Measurements from ENCODE around the gene IQCH. TPM values are rescaled to one million over a fixed set of nuclear protein-coding genes. Genes with fewer than 3 reads are reported as not detected.

The IQCH gene
- polyA plus RNA-seq, 1 donor, result 0.97 TPM

DNA sequence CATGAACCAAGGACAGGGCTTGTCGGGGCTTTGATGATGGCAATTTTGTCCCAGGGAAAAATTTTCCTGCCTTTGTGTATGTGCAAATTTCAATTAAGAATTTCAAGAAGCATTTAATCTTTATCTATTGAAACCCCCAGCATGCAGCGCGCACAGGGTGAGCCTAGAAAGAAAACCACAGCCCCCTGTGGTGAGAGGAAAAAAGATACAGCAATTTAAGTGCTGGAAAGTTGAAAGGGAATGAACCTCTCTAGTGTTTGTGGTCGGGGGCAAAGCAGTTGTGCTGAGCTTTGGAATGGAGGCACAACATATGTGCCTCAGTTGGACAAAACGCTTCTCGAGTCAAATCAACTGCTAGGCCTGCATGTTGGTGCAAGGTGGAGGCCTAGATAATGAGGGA is 154.6 kb downstream of the IQCH start:
- Histone ChIP-seq H3K4me3 (ENCODE audit: low read length) (no peak overlapping the region), H3K27ac (ENCODE audit: low read length) (no peak overlapping the region), H3K4me1 (ENCODE audit: control insufficient read depth, insufficient read depth, low read length) (no peaks in the 10 kb centered on the region), H3K36me3 (ENCODE audit: control insufficient read depth, insufficient read depth, low read length) (no peaks in the 10 kb centered on the region), H3K9me3 (ENCODE audit: control insufficient read depth, low read depth, low read length) (no peaks in the 10 kb centered on the region), H3K27me3 (ENCODE audit: control insufficient read depth, insufficient read depth, low read length) (no peaks in the 10 kb centered on the region)
- DNase-seq, result no peak
- 100% methylated on average over 1 of the region's 6 CpGs for WGBS (ENCODE audit: insufficient coverage, low lambda C conversion rate)

DNA sequence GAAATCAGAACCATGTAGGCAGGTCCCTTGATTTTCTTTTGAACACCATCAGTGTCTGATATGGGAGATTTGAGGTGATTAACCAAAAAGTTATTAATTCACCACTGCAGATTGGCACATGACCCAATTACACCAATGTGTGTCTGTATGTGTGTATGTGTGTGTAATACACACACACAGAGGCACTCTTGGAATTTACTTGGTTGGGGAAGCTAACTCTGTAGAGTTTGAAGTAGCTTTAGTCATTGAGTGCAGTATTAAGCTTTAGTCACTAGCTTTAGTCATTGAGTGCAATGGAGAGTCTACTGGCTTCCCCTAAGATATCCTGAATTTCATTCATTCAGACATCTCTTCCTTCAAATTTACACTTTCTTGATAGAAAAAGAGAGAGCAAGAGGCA is 156.9 kb downstream of the IQCH start:
- Histone ChIP-seq H3K27ac (ENCODE audit: low read length) (no peak overlapping the region), H3K4me1 (ENCODE audit: control insufficient read depth, insufficient read depth, low read length) (no peaks in the 10 kb centered on the region), H3K36me3 (ENCODE audit: control insufficient read depth, insufficient read depth, low read length) (no peaks in the 10 kb centered on the region), H3K27me3 (ENCODE audit: control insufficient read depth, insufficient read depth, low read length) (no peaks in the 10 kb centered on the region), H3K4me3 (ENCODE audit: low read length) (no peak overlapping the region), H3K9me3 (ENCODE audit: control insufficient read depth, low read depth, low read length) (no peaks in the 10 kb centered on the region)
- DNase-seq, result no peak

DNA sequence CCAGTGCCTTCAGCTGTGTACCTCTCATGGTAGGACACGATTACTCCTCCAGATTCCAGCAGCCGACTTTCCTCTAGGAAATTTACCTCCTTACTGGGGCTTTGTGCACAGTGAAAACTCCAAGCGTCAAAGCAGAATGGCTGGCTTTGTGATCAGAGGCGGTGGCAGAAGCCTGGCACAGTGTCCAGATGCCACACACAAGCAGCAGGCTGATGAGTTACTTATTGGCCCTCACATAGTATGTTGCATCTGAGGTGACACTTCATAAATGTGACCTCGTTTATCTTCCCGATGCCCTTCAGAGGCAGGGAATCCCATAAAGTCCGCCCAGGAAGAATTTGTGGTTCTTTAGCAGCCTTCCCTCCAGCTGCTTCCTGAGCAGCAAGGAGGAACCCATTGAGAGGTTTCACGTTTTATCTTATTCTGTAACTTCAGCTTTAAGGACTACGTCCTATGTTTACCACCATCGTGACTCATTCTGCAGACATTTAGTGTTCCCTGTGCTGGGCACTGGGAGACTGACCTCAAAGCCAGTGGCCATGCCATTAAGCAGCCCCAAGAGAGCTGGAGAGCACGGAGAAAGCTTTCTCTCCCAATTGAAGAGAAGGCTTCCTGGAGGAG is 159.3 kb downstream of the IQCH start:
- no peak overlapping the region for H3K4me3 ChIP-seq (ENCODE audit: low read length)
- no peaks in the 10 kb centered on the region for H3K27me3 ChIP-seq (ENCODE audit: control insufficient read depth, insufficient read depth, low read length)
- WGBS (ENCODE audit: insufficient coverage, low lambda C conversion rate), result no CpG with 5 or more reads among the region's 11 CpGs
- DNase-seq, result peak; percentile 7 to 20
- H3K27ac ChIP-seq (ENCODE audit: low read length), result no peak overlapping the region
- no peaks in the 10 kb centered on the region for H3K9me3 ChIP-seq (ENCODE audit: control insufficient read depth, low read depth, low read length)
- H3K36me3 ChIP-seq (ENCODE audit: control insufficient read depth, insufficient read depth, low read length), result no peaks in the 10 kb centered on the region
- no peaks in the 10 kb centered on the region for H3K4me1 ChIP-seq (ENCODE audit: control insufficient read depth, insufficient read depth, low read length)

DNA sequence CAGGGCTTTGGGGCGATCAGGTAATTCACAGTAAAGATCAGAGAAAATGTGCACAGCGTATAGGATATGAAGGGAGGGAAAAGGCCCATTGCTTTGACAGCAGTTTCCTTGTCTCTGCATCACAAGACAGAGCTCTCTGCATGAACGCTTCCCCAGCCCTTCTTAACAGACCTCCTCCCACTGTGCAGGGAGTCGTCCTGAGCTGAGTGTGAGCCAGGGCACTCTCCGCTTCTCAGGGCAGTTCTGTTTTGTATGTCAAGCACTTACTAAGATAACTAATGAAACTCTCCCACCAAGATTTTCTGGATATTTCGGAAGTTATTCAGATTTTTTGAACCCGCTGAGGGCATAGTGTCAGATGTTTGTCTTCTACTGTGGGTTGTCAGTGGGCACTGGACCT is 160.6 kb downstream of the IQCH start:
- Histone ChIP-seq H3K27ac (ENCODE audit: low read length) (no peak overlapping the region), H3K9me3 (ENCODE audit: control insufficient read depth, low read depth, low read length) (no peaks in the 10 kb centered on the region), H3K4me1 (ENCODE audit: control insufficient read depth, insufficient read depth, low read length) (no peaks in the 10 kb centered on the region), H3K4me3 (ENCODE audit: low read length) (no peak overlapping the region), H3K27me3 (ENCODE audit: control insufficient read depth, insufficient read depth, low read length) (no peaks in the 10 kb centered on the region), H3K36me3 (ENCODE audit: control insufficient read depth, insufficient read depth, low read length) (no peaks in the 10 kb centered on the region)
- WGBS (ENCODE audit: insufficient coverage, low lambda C conversion rate), result no CpG with 5 or more reads among the region's 7 CpGs
- DNase-seq, result no peak

DNA sequence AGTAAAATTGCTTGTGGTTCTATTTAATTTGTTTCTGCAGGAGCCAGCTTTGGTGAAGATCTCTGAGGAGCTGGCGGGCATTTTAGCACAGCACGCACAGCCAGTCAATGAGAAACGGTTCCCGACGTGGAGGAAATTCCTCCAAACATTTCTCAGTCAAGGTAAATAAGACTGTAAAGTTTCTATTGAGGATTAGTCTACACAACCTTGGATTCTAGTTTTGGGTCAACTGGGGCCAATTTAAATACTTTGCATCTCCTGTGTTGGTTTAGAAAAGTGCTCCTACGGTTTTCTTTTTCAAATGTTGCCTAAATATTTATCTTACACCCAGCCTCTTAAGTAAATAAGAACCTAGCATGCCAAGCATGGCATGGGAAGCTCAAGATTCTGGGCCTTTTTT is 162.3 kb downstream of the IQCH start:
- no peaks in the 10 kb centered on the region for H3K27me3 ChIP-seq (ENCODE audit: control insufficient read depth, insufficient read depth, low read length)
- no peak for DNase-seq
- no CpG with 5 or more reads among the region's 6 CpGs for WGBS (ENCODE audit: insufficient coverage, low lambda C conversion rate)
- H3K9me3 ChIP-seq (ENCODE audit: control insufficient read depth, low read depth, low read length), result no peaks in the 10 kb centered on the region
- no peak overlapping the region for H3K4me3 ChIP-seq (ENCODE audit: low read length)
- H3K36me3 ChIP-seq (ENCODE audit: control insufficient read depth, insufficient read depth, low read length), result no peaks in the 10 kb centered on the region
- no peak overlapping the region for H3K27ac ChIP-seq (ENCODE audit: low read length)
- no peaks in the 10 kb centered on the region for H3K4me1 ChIP-seq (ENCODE audit: control insufficient read depth, insufficient read depth, low read length)

DNA sequence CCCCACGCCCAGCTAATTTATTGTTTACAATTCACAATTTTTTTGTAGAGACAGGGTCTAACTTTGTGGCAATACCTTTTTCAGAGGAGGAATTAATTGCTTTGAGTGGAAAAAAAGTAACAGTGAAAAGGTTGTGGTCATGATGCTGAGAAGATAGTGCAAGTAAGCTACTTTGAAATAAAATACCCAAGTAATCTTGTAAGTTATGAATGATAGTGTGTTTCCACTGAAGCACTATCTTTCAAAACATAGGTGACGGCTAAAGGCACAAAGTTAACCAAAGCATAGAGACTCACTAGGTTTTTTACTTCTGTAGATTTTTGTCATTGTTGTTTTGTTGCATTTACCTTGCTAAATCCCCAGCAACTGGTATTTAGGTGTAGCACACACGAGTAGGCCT is 165.1 kb downstream of the IQCH start:
- Histone ChIP-seq H3K27me3 (ENCODE audit: control insufficient read depth, insufficient read depth, low read length) (no peaks in the 10 kb centered on the region), H3K36me3 (ENCODE audit: control insufficient read depth, insufficient read depth, low read length) (no peaks in the 10 kb centered on the region), H3K27ac (ENCODE audit: low read length) (no peak overlapping the region), H3K4me3 (ENCODE audit: low read length) (no peak overlapping the region), H3K4me1 (ENCODE audit: control insufficient read depth, insufficient read depth, low read length) (no peaks in the 10 kb centered on the region), H3K9me3 (ENCODE audit: control insufficient read depth, low read depth, low read length) (no peaks in the 10 kb centered on the region)
- DNase-seq, result no peak
- 83% methylated on average over 1 of the region's 3 CpGs for WGBS (ENCODE audit: insufficient coverage, low lambda C conversion rate)

DNA sequence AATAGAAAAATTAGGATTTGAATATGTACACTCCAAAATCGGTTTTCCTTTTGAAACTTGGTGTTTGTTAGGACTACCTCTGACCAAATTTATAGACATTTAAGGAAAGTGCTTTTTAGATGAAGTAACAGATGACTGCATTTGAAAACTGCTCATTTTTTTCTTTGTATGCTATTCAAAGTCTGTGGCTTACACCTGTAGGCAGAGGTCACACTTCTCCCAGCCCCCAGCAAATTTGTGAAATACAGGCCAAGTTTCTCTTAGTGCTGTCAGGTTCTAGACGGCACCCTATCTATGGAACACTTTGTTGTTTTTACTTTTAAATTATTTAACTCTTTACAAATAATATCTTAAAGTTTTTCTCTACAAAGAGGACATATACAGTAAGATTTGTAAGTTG is 165.6 kb downstream of the IQCH start:
- no peaks in the 10 kb centered on the region for H3K27me3 ChIP-seq (ENCODE audit: control insufficient read depth, insufficient read depth, low read length)
- H3K27ac ChIP-seq (ENCODE audit: low read length), result no peak overlapping the region
- H3K36me3 ChIP-seq (ENCODE audit: control insufficient read depth, insufficient read depth, low read length), result no peaks in the 10 kb centered on the region
- no peak for DNase-seq
- WGBS (ENCODE audit: insufficient coverage, low lambda C conversion rate), result no CpG with 5 or more reads among the region's 2 CpGs
- no peak overlapping the region for H3K4me3 ChIP-seq (ENCODE audit: low read length)
- H3K4me1 ChIP-seq (ENCODE audit: control insufficient read depth, insufficient read depth, low read length), result no peaks in the 10 kb centered on the region
- no peaks in the 10 kb centered on the region for H3K9me3 ChIP-seq (ENCODE audit: control insufficient read depth, low read depth, low read length)

DNA sequence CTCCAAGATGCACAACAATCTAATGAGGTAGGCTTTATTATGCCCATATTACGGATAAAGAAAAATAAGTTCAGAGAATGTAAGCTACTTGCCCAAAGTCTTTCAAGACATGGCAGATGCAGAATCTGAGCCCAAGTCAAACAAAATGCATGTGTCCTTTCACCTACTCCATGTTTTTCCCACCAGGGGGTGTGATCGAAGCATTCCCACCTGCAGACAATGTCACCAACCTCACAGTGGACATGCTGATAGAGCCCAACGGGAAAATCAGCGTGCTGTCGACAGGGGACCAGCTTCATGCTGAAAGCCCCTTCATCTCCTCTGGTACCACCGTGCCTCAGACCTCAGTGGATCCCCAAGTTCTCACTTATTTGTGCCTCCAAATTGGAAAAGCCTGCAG is 166.5 kb downstream of the IQCH start:
- DNase-seq, result no peak
- WGBS (ENCODE audit: insufficient coverage, low lambda C conversion rate), result 100% methylated on average over 1 of the region's 6 CpGs

DNA sequence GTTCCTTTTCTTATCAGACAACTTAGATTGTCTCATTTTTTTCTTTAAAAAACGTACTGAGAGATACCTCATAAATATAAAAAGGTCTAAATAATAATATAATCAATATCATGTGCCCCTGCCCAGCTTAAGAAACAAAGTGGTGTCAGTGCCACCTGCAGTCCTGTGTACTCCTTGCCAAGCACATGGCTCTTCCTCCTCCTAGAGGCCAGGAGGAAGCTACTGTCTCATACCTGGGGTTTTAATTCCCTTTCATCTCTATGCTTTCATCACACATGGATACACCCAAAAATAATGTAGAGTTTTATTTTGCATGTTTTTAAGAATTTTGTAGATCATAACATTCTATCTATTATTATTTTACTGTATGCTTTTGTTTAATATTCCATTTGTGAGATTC is 167.7 kb downstream of the IQCH start:
- 75% methylated on average over 1 of the region's 1 CpG for WGBS (ENCODE audit: insufficient coverage, low lambda C conversion rate)
- DNase-seq, result no peak

More for the DNA sequence above, 166.5 kb downstream of the IQCH start:
- H3K4me3 ChIP-seq (ENCODE audit: low read length), result no peak overlapping the region
- no peaks in the 10 kb centered on the region for H3K4me1 ChIP-seq (ENCODE audit: control insufficient read depth, insufficient read depth, low read length)
- no peaks in the 10 kb centered on the region for H3K36me3 ChIP-seq (ENCODE audit: control insufficient read depth, insufficient read depth, low read length)
- H3K27ac ChIP-seq (ENCODE audit: low read length), result no peak overlapping the region
- no peaks in the 10 kb centered on the region for H3K27me3 ChIP-seq (ENCODE audit: control insufficient read depth, insufficient read depth, low read length)
- no peaks in the 10 kb centered on the region for H3K9me3 ChIP-seq (ENCODE audit: control insufficient read depth, low read depth, low read length)

DNA sequence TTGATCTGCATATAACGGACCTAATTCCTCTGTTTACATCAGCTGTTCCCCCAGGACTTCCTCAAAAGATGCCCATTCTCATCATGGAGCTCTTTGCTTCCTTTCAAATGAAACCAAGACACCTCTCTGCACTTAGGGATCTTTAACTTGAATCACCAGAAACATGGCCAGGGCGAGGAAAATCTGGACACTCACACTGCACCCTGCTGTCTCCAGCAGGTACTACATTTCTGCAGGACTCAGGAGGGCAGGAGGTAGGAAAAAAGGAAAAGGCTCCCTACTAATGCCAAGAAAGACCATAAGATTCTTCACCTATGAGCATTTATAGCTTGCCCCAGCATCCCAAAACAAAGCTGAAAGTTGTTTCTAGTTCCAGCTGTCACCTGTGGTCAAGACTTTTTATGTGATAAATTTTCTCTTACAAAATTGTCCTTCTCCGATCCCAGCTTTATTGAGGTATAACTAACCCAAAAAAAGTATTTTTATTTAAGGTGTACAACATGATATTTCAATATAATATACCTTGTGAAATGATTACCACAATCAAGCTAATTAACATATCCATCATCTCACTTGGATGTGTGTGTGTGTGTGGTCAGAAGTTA is 179.0 kb downstream of the IQCH start:
- Histone ChIP-seq H3K4me3 (ENCODE audit: low read length) (no peak overlapping the region), H3K4me1 (ENCODE audit: control insufficient read depth, insufficient read depth, low read length) (no peaks in the 10 kb centered on the region), H3K27me3 (ENCODE audit: control insufficient read depth, insufficient read depth, low read length) (no peaks in the 10 kb centered on the region), H3K36me3 (ENCODE audit: control insufficient read depth, insufficient read depth, low read length) (no peaks in the 10 kb centered on the region), H3K27ac (ENCODE audit: low read length) (no peak overlapping the region), H3K9me3 (ENCODE audit: control insufficient read depth, low read depth, low read length) (no peaks in the 10 kb centered on the region)
- DNase-seq, result peak; percentile 25 to 29
- WGBS (ENCODE audit: insufficient coverage, low lambda C conversion rate), result 100% methylated on average over 1 of the region's 3 CpGs

More for the DNA sequence above, 167.7 kb downstream of the IQCH start:
- Histone ChIP-seq H3K4me3 (ENCODE audit: low read length) (no peak overlapping the region), H3K4me1 (ENCODE audit: control insufficient read depth, insufficient read depth, low read length) (no peaks in the 10 kb centered on the region), H3K27me3 (ENCODE audit: control insufficient read depth, insufficient read depth, low read length) (no peaks in the 10 kb centered on the region), H3K27ac (ENCODE audit: low read length) (no peak overlapping the region), H3K36me3 (ENCODE audit: control insufficient read depth, insufficient read depth, low read length) (no peaks in the 10 kb centered on the region), H3K9me3 (ENCODE audit: control insufficient read depth, low read depth, low read length) (no peaks in the 10 kb centered on the region)
